SJSA1 (cell line): ENCODE results near the gene CRMP1. TPM values are rescaled to one million over a fixed set of nuclear protein-coding genes. Genes with fewer than 3 reads are reported as not detected.

Source experiments
- DNase-seq, 2 experiments: peaks; one replicate each; pipeline ENCODE4 v3.0.0-alpha.2; 2015 to 2020; ENCODE audit warnings: low spot score in 2 of 2, low read depth in 1 of 2
- H3K27ac ChIP-seq: fragments of 250-450 bp; sonication (Bioruptor Pico); 2 replicates; pipeline ENCODE4 v1.5.1; 2020; ENCODE audit warnings: mild to moderate bottlenecking, moderate library complexity
- H3K27me3 ChIP-seq: fragments of 250-450 bp; sonication (Bioruptor Pico); replicated peaks from 2 replicates; pipeline ENCODE4 v1.5.1; 2020; ENCODE audit warnings: mild to moderate bottlenecking, moderate library complexity
- H3K36me3 ChIP-seq: fragments of 250-450 bp; sonication (Bioruptor Pico); 2 replicates; pipeline ENCODE4 v1.5.1; 2020; ENCODE audit warnings: mild to moderate bottlenecking
- H3K4me1 ChIP-seq: fragments of 250-450 bp; sonication (Bioruptor Pico); replicated peaks from 2 replicates; pipeline ENCODE4 v1.6.1; 2021; ENCODE audit warnings: mild to moderate bottlenecking
- H3K4me3 ChIP-seq: fragments of 250-450 bp; sonication (Bioruptor Pico); 2 replicates; pipeline ENCODE4 v1.5.1; 2020; ENCODE audit warnings: mild to moderate bottlenecking
- H3K9me3 ChIP-seq: fragments of 250-450 bp; sonication (Bioruptor Pico); replicated peaks from 2 replicates; pipeline ENCODE4 v1.5.1; 2020; ENCODE audit warnings: mild to moderate bottlenecking
- total RNA-seq: library from RNA; depleted of rRNA; stranded (reverse); fragments of >200 nt; shearing (Covaris generic); gene quantifications from 2 replicates; pipeline ENCODE4 v1.2.3, GENCODE V29; 2014; rRNA removed

Gene CRMP1
- total RNA-seq, 1 experiment from 2014 or later, result not detected

DNA sequence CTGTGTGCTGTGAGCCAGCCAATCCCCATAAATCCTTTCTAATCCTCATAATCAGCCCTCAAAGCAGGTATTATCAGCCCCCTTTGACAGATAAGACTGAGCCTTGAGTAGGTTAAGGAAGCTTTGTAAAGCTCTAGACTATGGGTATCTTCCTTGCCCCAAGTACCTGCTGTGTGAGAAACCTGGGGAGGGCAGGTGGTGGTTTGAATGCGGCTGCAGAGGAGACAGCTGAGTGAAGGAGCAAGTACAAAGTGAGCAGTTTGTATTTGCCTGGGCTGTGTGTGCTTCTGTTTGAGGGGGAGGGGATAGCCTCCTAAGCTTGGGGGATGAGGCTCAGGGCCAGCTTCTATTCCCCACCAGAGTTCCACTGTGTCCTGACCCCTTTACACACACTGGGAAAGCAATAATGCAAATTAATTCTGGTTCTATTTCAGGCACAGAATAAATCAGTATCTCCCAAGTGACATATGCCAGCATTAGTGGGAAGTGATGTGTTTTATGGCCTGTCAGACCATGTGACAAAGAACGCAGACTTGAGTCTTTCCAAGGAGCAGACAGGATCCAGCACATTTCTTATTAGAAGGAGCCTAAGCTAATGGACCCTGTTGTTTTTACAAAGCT, 118.4 kb downstream of the CRMP1 start:
- H3K4me1 ChIP-seq, result no peaks in the 10 kb centered on the region
- no peak overlapping the region for H3K4me3 ChIP-seq
- no peak for DNase-seq
- H3K27me3 ChIP-seq, result no peaks in the 10 kb centered on the region
- H3K27ac ChIP-seq, result no peak overlapping the region
- H3K9me3 ChIP-seq, result no peaks in the 10 kb centered on the region
- H3K36me3 ChIP-seq, result 0 out of 2 replicates have a peak, but pooled peaks cover 3% of the 10 kb centered on the region

DNA sequence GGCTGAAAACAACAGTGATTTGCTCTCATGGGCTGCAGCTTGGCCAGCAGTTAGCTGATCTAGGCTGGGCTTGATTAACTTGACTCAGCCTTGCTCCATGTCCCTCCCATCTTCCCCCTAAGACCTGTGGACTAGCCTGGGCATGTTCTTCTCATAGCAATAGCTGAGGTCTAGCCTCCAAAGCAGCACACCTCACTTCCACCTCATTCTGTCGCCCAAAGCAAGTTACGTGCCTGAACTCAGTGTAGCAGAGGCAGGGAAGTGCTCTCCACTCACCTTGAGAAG, 119.7 kb downstream of the CRMP1 start:
- no peak for DNase-seq
- H3K9me3 ChIP-seq, result no peaks in the 10 kb centered on the region
- no peak overlapping the region for H3K4me3 ChIP-seq
- H3K4me1 ChIP-seq, result no peaks in the 10 kb centered on the region
- no peak overlapping the region for H3K27ac ChIP-seq
- no peaks in the 10 kb centered on the region for H3K27me3 ChIP-seq
- 0 out of 2 replicates have a peak, but pooled peaks cover 3% of the 10 kb centered on the region for H3K36me3 ChIP-seq

DNA sequence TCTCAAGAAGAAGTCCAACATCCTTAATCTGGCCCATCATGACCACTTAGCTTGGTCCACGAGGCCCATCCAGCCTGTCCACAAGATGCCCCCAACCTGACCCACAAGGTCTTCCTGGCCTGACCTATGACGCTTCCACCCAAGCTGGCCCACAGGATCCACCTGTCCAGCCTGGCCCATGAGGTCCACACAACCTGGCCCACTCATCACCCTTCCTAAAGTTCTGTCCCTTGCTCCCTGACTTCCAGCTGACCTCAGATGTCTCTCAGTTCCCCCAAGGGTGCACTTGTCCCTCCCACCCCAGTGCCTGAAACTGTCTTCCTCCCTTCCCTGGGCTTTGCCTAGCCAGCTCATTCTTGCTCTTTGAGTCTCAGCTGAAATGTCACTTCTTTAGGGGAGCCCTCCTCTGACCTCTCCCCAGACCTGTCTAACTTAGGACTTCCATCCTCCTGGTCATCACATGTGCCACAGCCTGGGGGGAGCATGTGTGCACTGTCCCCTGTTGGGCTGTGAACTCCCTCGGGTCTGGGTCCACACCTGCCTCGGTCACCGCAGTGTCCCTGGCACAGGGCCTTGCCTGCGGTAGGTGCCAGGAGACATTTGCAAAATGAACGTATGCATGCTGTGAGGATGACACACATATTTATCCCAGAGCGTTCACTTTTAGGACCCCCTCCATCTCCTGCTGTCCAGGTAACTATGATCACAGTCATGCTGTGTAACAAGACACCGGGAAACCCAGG, 120.2 kb downstream of the CRMP1 start:
- no peak for DNase-seq
- Histone ChIP-seq H3K27me3 (no peaks in the 10 kb centered on the region), H3K4me3 (no peak overlapping the region), H3K4me1 (no peaks in the 10 kb centered on the region), H3K27ac (no peak overlapping the region), H3K36me3 (0 out of 2 replicates have a peak, but pooled peaks cover 3% of the 10 kb centered on the region), H3K9me3 (no peaks in the 10 kb centered on the region)

Other genes with a start within 250 kb of the CRMP1 start
- gene EVC2, start 184.5 kb downstream of the CRMP1 start, total RNA-seq, result 0.94 and 2.7 TPM in 2 replicates
- gene EVC, start 181.9 kb downstream of the CRMP1 start, total RNA-seq, result 6.1 and 10.0 TPM in 2 replicates
- not detected in 2 replicates for gene C4orf50, start 125.3 kb upstream of the CRMP1 start, total RNA-seq